Endothelial cell of umbilical vein (primary cell): ENCODE data around the gene CACNG4. TPM values are rescaled to one million over a fixed set of nuclear protein-coding genes. Genes with fewer than 3 reads are reported as not detected.

Source experiments
- BruUV-seq: library from RNA; stranded (reverse); fragments of 400-500 nt; replicated peaks from 2 replicates; lab custom pipeline; 2021; lab: Mats Ljungman, UMichigan
- CTCF ChIA-PET: fragments of 300-600, 350-600 bp; sonication (Branson Sonifier 250); formaldehyde crosslinking; loops from one replicate; lab custom pipeline; 2021; ENCODE audit warnings: antibody characterized with exemption, inconsistent platforms; lab: Charles Lee
- POLR2A ChIA-PET: fragments of 300-600, 350-600 bp; sonication (Branson Sonifier 250); formaldehyde crosslinking; loops from one replicate; lab custom pipeline; 2021; ENCODE audit warnings: antibody characterized with exemption, inconsistent platforms; lab: Charles Lee
- DNase-seq: peaks from one replicate; pipeline ENCODE4 v3.0.0-alpha.2; 2011; ENCODE audit warnings: low read depth, low spot score
- FAIRE-seq: peaks from 2 replicates; lab custom pipeline; 2011; peaks lifted over from hg19 to GRCh38; lab: Jason Lieb, UNC
- H2AFZ ChIP-seq: 2 replicates; pipeline ENCODE4 v1.6.0; 2012; ENCODE audit warnings: low read depth, low read length, control low read depth, inconsistent platforms
- H3K27ac ChIP-seq: 2 replicates; pipeline ENCODE4 v1.5.1; 2011; ENCODE audit warnings: low read depth, mild to moderate bottlenecking, control low read depth, low read length, moderate library complexity; ENCODE audit not compliant: insufficient read depth
- H3K27me3 ChIP-seq, 2 experiments: 2 replicates each; pipeline versions ENCODE4 v1.6.0 to v1.6.1; 2011; ENCODE audit warnings: low read length in 2 of 2, mixed read lengths in 1 of 2; ENCODE audit not compliant: control insufficient read depth in 2 of 2, insufficient read depth in 2 of 2
- H3K36me3 ChIP-seq, 2 experiments: 2 replicates in 1 of 2; 3 replicates in 1 of 2; pipeline ENCODE4 v1.5.1; 2011; ENCODE audit warnings: low read length in 2 of 2, mild to moderate bottlenecking in 1 of 2, moderate library complexity in 1 of 2; ENCODE audit not compliant: control insufficient read depth in 2 of 2, insufficient read depth in 2 of 2; ENCODE audit errors: extremely low read depth in 1 of 2
- H3K4me1 ChIP-seq: 3 replicates; pipeline ENCODE4 v1.5.1; 2011; ENCODE audit warnings: mild to moderate bottlenecking, low read length; ENCODE audit not compliant: control insufficient read depth, insufficient read depth; ENCODE audit errors: extremely low read depth
- H3K4me2 ChIP-seq: 2 replicates; pipeline ENCODE4 v1.6.1; 2011; ENCODE audit warnings: low read length, control low read depth, mixed read lengths; ENCODE audit not compliant: insufficient read depth
- H3K4me3 ChIP-seq, 3 experiments: fragments of 200-600 bp in 1 of 3; sonication (generic), shearing (Covaris generic) in 1 of 3; replicated peaks in 1 of 3; 2 replicates each; pipeline ENCODE4 v1.5.1; 2011 to 2016; ENCODE audit warnings: control low read depth in 3 of 3, low read length in 3 of 3, mild to moderate bottlenecking in 2 of 3, inconsistent platforms in 1 of 3, low read depth in 1 of 3, moderate library complexity in 1 of 3; ENCODE audit not compliant: insufficient read depth in 1 of 3
- H3K79me2 ChIP-seq: 2 replicates; pipeline ENCODE4 v1.6.0; 2012; ENCODE audit warnings: low read length, inconsistent platforms; ENCODE audit not compliant: control insufficient read depth, insufficient read depth
- H3K9ac ChIP-seq: replicated peaks from 2 replicates; pipeline ENCODE3; 2011; ENCODE audit warnings: low read length, control low read depth; ENCODE audit not compliant: insufficient read depth; ENCODE audit errors: extremely low read depth
- H3K9me1 ChIP-seq: replicated peaks from 3 replicates; pipeline ENCODE4 v1.6.0; 2011; ENCODE audit warnings: mild to moderate bottlenecking, low read length; ENCODE audit not compliant: control insufficient read depth, insufficient read depth; ENCODE audit errors: extremely low read depth
- H3K9me3 ChIP-seq: replicated peaks from 2 replicates; pipeline ENCODE4 v1.5.1; 2012; ENCODE audit warnings: low read length, inconsistent platforms; ENCODE audit not compliant: control insufficient read depth, insufficient read depth
- H4K20me1 ChIP-seq: replicated peaks from 2 replicates; pipeline ENCODE3; 2011; ENCODE audit warnings: mild to moderate bottlenecking, low read length; ENCODE audit not compliant: control insufficient read depth, insufficient read depth; ENCODE audit errors: extremely low read depth
- CTCF ChIP-seq, 2 donors: IDR thresholded peaks; 1 replicate in 1 of 2; 2 replicates in 1 of 2; pipeline ENCODE4 v1.5.1; 2011; ENCODE audit warnings: low read length in 2 of 2, mild to moderate bottlenecking in 2 of 2, moderate library complexity in 2 of 2, control low read depth in 1 of 2, inconsistent platforms in 1 of 2, low read depth in 1 of 2; ENCODE audit not compliant: insufficient read depth in 1 of 2; ENCODE audit errors: extremely low read depth in 1 of 2
- EZH2 ChIP-seq: IDR thresholded peaks from 2 replicates; pipeline ENCODE4 v1.6.1; 2012; ENCODE audit warnings: borderline replicate concordance, low read depth, mild to moderate bottlenecking, moderate library complexity, low read length, inconsistent platforms; ENCODE audit not compliant: severe bottlenecking
- FOS ChIP-seq: IDR thresholded peaks from 2 replicates; pipeline ENCODE4 v1.6.1; 2011; ENCODE audit warnings: mild to moderate bottlenecking, low read length, moderate library complexity, borderline replicate concordance; ENCODE audit not compliant: insufficient read depth
- GATA2 ChIP-seq: IDR thresholded peaks from 2 replicates; pipeline ENCODE4 v1.7.0; 2011; ENCODE audit warnings: low read depth, mild to moderate bottlenecking, moderate library complexity, mixed read lengths, low read length; ENCODE audit not compliant: insufficient read length, insufficient read depth
- JUN ChIP-seq: IDR thresholded peaks from 2 replicates; pipeline ENCODE4 v1.6.1; 2011; ENCODE audit warnings: borderline replicate concordance, low read depth; ENCODE audit not compliant: insufficient read length, insufficient read depth
- MAX ChIP-seq: IDR thresholded peaks from 2 replicates; pipeline ENCODE4 v1.6.1; 2011; ENCODE audit not compliant: insufficient read depth, insufficient read length
- MYC ChIP-seq: IDR thresholded peaks from one replicate; pipeline ENCODE4 v1.6.1; 2011; ENCODE audit warnings: mild to moderate bottlenecking, low read depth, low read length
- POLR2A ChIP-seq: IDR thresholded peaks from 2 replicates; pipeline ENCODE4 v1.6.1; 2012; ENCODE audit warnings: low read depth, mild to moderate bottlenecking, control low read depth, low read length
- POLR2AphosphoS5 ChIP-seq: IDR thresholded peaks from 2 replicates; pipeline ENCODE4 v1.6.1; 2012; ENCODE audit warnings: low read depth, mild to moderate bottlenecking, control low read depth, low read length, moderate library complexity; ENCODE audit not compliant: insufficient read depth
- dilution Hi-C: fragments of 300-500 bp; cut with MboI; formaldehyde crosslinking; loops from one replicate; pipeline ENCODE4 v1.15.0; 2019; ENCODE audit warnings: low sequenced_read_pairs; ENCODE audit not compliant: extremely low pct_ligation_motif_present
- intact Hi-C: fragments of 100-400 bp; cut with micrococcal nuclease; formaldehyde crosslinking; loops from one replicate; pipeline ENCODE4 v1.10.0; 2022
- polyA plus RNA-seq, 4 experiments: library from polyadenylated mRNA; depleted of rRNA in 3 of 4; stranded (reverse) in 3 of 4; unstranded in 1 of 4; fragments of >200 nt; gene quantifications; 2 replicates each; pipeline versions ENCODE4 v1.2.1 to v1.2.3, GENCODE V29; 2011 to 2012; ENCODE audit warnings: missing spikeins in 1 of 4
- total RNA-seq: library from RNA; stranded (reverse); gene quantifications from 2 replicates; pipeline ENCODE4 v1.2.3, GENCODE V29; 2021

CACNG4 gene
- total and polyA plus RNA-seq, 2 donors (not counting 3 experiments of a cell fraction or from before 2014, with no cell fraction given), result not detected

GRCh38 chr17:67076290-67076689 lies 111.8 kb downstream of the CACNG4 start:
- Histone ChIP-seq H3K9me1 (no peaks in the 10 kb centered on the region), H3K27ac (no peak overlapping the region), H2AFZ (no peak overlapping the region), H3K4me2 (no peak overlapping the region), H3K79me2 (no peaks in the 10 kb centered on the region), H4K20me1 (peaks cover 2% of the 10 kb centered on the region), H3K9ac (no peak overlapping the region), H3K4me1 (no peaks in the 10 kb centered on the region), H3K4me3 (no peak overlapping the region), H3K27me3 (no peaks in the 10 kb centered on the region), H3K9me3 (no peaks in the 10 kb centered on the region), H3K36me3 (peaks cover 0 to 4% of the 10 kb centered on the region in 2 experiments)
- ChIA-PET POLR2A (no interaction called here), CTCF (interaction anchor here (1.7 kb wide), 1 partner anchor 8 kb away, joined by 7 read pairs; no protein-coding TSS in a partner anchor)
- FAIRE-seq (no peak), DNase-seq (no peak)
- dilution Hi-C loops, result no loop called here
- intact Hi-C loops, result no loop called here
- BruUV-seq, result no TSS peak
- TF ChIP-seq POLR2AphosphoS5, result no peak
- TF ChIP-seq CTCF (IDR thresholded peaks at IDR 0.05; ENCODE audit: extremely low read depth in 1 of 2, insufficient read depth in 1 of 2, low read depth in 1 of 2, low read length in 2 of 2), result no peak
- TF ChIP-seq POLR2A, result no peak
- TF ChIP-seq MAX, result no peak
- TF ChIP-seq JUN, result no peak
- no peak for TF ChIP-seq EZH2
- TF ChIP-seq GATA2, result no peak
- no peak for TF ChIP-seq MYC
- TF ChIP-seq FOS, result no peak
